SU-DHL-6 (cell line): ENCODE results near the gene NXT1.

Experiments
- CTCF ChIP-seq: fragments of 200-600 bp; sonication (generic); IDR thresholded peaks from one replicate; pipeline ENCODE4 v1.5.1; 2017; ENCODE audit warnings: antibody characterized with exemption, mild to moderate bottlenecking, low read length, moderate library complexity; ENCODE audit not compliant: insufficient read depth, poor library complexity, severe bottlenecking
- EZH2phosphoT487 ChIP-seq: fragments of 200-600 bp; sonication (generic), shearing (Covaris generic); conservative IDR thresholded peaks from 2 replicates; pipeline ENCODE4 v1.6.1; 2018; ENCODE audit warnings: mild to moderate bottlenecking, antibody characterized with exemption, low read length, moderate library complexity, mixed read lengths

- TF ChIP-seq CTCF: no peak
- no peak for TF ChIP-seq EZH2phosphoT487
These were observed 29.2 kb downstream of the NXT1 start for GRCh38 chr20:23379772-23380171.
